ENCODE results near the gene LPP.

LPP gene

GRCh38 chr3:188573956-188574355 lies 420.0 kb downstream of the LPP start:
- no peak overlapping the region for H3K18ac ChIP-seq (ENCODE audit: low read length)
- H3K36me3 ChIP-seq (ENCODE audit: control insufficient read depth, insufficient read depth, low read length), result no peaks in the 10 kb centered on the region
- no peak overlapping the region for H2BK5ac ChIP-seq (ENCODE audit: low read length)
- no peak overlapping the region for H3K27ac ChIP-seq (ENCODE audit: low read depth, low read length)
- no peaks in the 10 kb centered on the region for H3K79me2 ChIP-seq (ENCODE audit: control insufficient read depth, insufficient read depth, low read length)
- H2AK5ac ChIP-seq (ENCODE audit: low read length), result no peak overlapping the region
- no peak overlapping the region for H4K5ac ChIP-seq (ENCODE audit: low read length)
- no peak overlapping the region for H2BK120ac ChIP-seq (ENCODE audit: low read depth, low read length)
- H2BK15ac ChIP-seq (replicated peaks; ENCODE audit: low read depth), result no peak overlapping the region
- H3K4ac ChIP-seq (ENCODE audit: low read depth, low read length), result no peak overlapping the region
- H3K9ac ChIP-seq (ENCODE audit: low read length), result no peak overlapping the region
- H3K4me3 ChIP-seq (ENCODE audit: low read length), result no peak overlapping the region
- WGBS (ENCODE audit: extremely low coverage, insufficient coverage, low lambda C conversion rate), result no CpG with 5 or more reads among the region's 3 CpGs
- H3K4me2 ChIP-seq (ENCODE audit: low read length), result no peak overlapping the region
- no peaks in the 10 kb centered on the region for H3K27me3 ChIP-seq (ENCODE audit: insufficient read depth, low read length, poor library complexity)
- no peaks in the 10 kb centered on the region for H3K4me1 ChIP-seq (ENCODE audit: control insufficient read depth, low read depth, low read length)
- H4K8ac ChIP-seq (ENCODE audit: low read depth, low read length), result no peak overlapping the region
- no peaks in the 10 kb centered on the region for H3K79me1 ChIP-seq (ENCODE audit: low read length)
- no peak for DNase-seq
- no peak overlapping the region for H3K23ac ChIP-seq (ENCODE audit: low read length)
- no peak overlapping the region for H3K56ac ChIP-seq (ENCODE audit: low read length)

DNA sequence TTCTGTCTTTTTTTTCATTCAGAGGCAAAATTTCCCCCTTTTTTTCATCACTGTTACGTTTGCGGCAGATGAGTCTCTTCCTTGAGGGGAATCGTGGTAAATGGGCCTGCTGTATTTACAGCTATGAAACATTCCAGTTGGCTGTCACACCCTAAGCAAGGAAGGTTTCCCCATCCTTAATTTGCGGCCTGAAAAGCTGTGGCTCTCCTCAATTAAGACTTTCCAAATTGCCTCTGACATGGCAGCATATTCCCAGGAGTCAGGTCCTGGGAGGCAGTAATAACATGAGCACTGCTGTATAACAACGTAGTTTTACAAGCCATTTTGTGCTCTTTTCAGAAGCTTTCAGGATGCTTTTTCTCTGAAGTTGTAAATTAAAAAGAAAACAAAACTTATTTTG lies 420.9 kb downstream of the LPP start:
- no peak for DNase-seq
- H2AK5ac ChIP-seq (ENCODE audit: low read length), result no peak overlapping the region
- no peaks in the 10 kb centered on the region for H3K4me1 ChIP-seq (ENCODE audit: control insufficient read depth, low read depth, low read length)
- H3K4ac ChIP-seq (ENCODE audit: low read depth, low read length), result no peak overlapping the region
- no peak overlapping the region for H3K4me2 ChIP-seq (ENCODE audit: low read length)
- no peak overlapping the region for H4K8ac ChIP-seq (ENCODE audit: low read depth, low read length)
- H3K79me1 ChIP-seq (ENCODE audit: low read length), result no peaks in the 10 kb centered on the region
- H3K56ac ChIP-seq (ENCODE audit: low read length), result no peak overlapping the region
- H3K4me3 ChIP-seq (ENCODE audit: low read length), result no peak overlapping the region
- H3K23ac ChIP-seq (ENCODE audit: low read length), result no peak overlapping the region
- no peak overlapping the region for H3K9ac ChIP-seq (ENCODE audit: low read length)
- no peaks in the 10 kb centered on the region for H3K27me3 ChIP-seq (ENCODE audit: insufficient read depth, low read length, poor library complexity)
- H3K27ac ChIP-seq (ENCODE audit: low read depth, low read length), result no peak overlapping the region
- no peaks in the 10 kb centered on the region for H3K36me3 ChIP-seq (ENCODE audit: control insufficient read depth, insufficient read depth, low read length)
- WGBS (ENCODE audit: extremely low coverage, insufficient coverage, low lambda C conversion rate), result no CpG with 5 or more reads among the region's 5 CpGs
- H2BK15ac ChIP-seq (replicated peaks; ENCODE audit: low read depth), result no peak overlapping the region
- H2BK5ac ChIP-seq (ENCODE audit: low read length), result no peak overlapping the region
- no peak overlapping the region for H4K5ac ChIP-seq (ENCODE audit: low read length)
- no peaks in the 10 kb centered on the region for H3K79me2 ChIP-seq (ENCODE audit: control insufficient read depth, insufficient read depth, low read length)
- H2BK120ac ChIP-seq (ENCODE audit: low read depth, low read length), result no peak overlapping the region
- H3K18ac ChIP-seq (ENCODE audit: low read length), result no peak overlapping the region

DNA sequence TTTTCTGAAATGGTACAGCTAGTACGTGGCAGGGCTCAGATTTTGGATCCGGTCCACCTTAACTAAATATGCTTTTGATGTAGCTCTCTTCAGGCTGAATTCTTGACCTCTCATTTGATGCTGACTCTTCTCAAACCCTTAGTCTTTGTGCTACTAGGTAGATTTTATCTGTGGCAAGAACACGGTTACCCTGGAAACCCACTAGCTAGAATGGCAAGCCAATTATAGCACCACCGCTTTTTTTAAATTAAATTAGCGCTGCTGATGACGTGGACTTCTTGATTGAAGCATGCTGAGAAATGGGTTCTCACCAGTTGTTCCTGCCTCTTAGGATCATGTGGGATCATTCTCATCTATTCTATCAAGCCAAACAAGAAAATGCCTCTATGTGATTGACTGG lies 421.5 kb downstream of the LPP start:
- Histone ChIP-seq H3K4me3 (ENCODE audit: low read length) (no peak overlapping the region), H2BK120ac (ENCODE audit: low read depth, low read length) (no peak overlapping the region), H3K4me2 (ENCODE audit: low read length) (no peak overlapping the region), H2BK5ac (ENCODE audit: low read length) (no peak overlapping the region), H3K23ac (ENCODE audit: low read length) (no peak overlapping the region), H2BK15ac (replicated peaks; ENCODE audit: low read depth) (no peak overlapping the region), H3K18ac (ENCODE audit: low read length) (no peak overlapping the region), H3K27me3 (ENCODE audit: insufficient read depth, low read length, poor library complexity) (no peaks in the 10 kb centered on the region), H3K27ac (ENCODE audit: low read depth, low read length) (no peak overlapping the region), H2AK5ac (ENCODE audit: low read length) (no peak overlapping the region), H3K4me1 (ENCODE audit: control insufficient read depth, low read depth, low read length) (no peaks in the 10 kb centered on the region), H3K79me2 (ENCODE audit: control insufficient read depth, insufficient read depth, low read length) (no peaks in the 10 kb centered on the region), H3K4ac (ENCODE audit: low read depth, low read length) (no peak overlapping the region), H3K9ac (ENCODE audit: low read length) (no peak overlapping the region), H4K5ac (ENCODE audit: low read length) (no peak overlapping the region), H3K36me3 (ENCODE audit: control insufficient read depth, insufficient read depth, low read length) (no peaks in the 10 kb centered on the region), H3K56ac (ENCODE audit: low read length) (no peak overlapping the region), H3K79me1 (ENCODE audit: low read length) (no peaks in the 10 kb centered on the region), H4K8ac (ENCODE audit: low read depth, low read length) (no peak overlapping the region)
- DNase-seq, result peak; percentile 18
- no CpG with 5 or more reads among the region's 6 CpGs for WGBS (ENCODE audit: extremely low coverage, insufficient coverage, low lambda C conversion rate)

GRCh38 chr3:188577539-188577938 lies 423.6 kb downstream of the LPP start:
- Histone ChIP-seq H3K79me1 (ENCODE audit: low read length) (no peaks in the 10 kb centered on the region), H3K23ac (ENCODE audit: low read length) (no peak overlapping the region), H3K27ac (ENCODE audit: low read depth, low read length) (no peak overlapping the region), H3K4me1 (ENCODE audit: control insufficient read depth, low read depth, low read length) (no peaks in the 10 kb centered on the region), H2BK15ac (replicated peaks; ENCODE audit: low read depth) (no peak overlapping the region), H4K5ac (ENCODE audit: low read length) (no peak overlapping the region), H3K4ac (ENCODE audit: low read depth, low read length) (no peak overlapping the region), H2AK5ac (ENCODE audit: low read length) (no peak overlapping the region), H3K27me3 (ENCODE audit: insufficient read depth, low read length, poor library complexity) (no peaks in the 10 kb centered on the region), H3K18ac (ENCODE audit: low read length) (no peak overlapping the region), H3K56ac (ENCODE audit: low read length) (no peak overlapping the region), H4K8ac (ENCODE audit: low read depth, low read length) (no peak overlapping the region), H2BK5ac (ENCODE audit: low read length) (no peak overlapping the region), H3K79me2 (ENCODE audit: control insufficient read depth, insufficient read depth, low read length) (no peaks in the 10 kb centered on the region), H3K36me3 (ENCODE audit: control insufficient read depth, insufficient read depth, low read length) (no peaks in the 10 kb centered on the region), H2BK120ac (ENCODE audit: low read depth, low read length) (no peak overlapping the region), H3K9ac (ENCODE audit: low read length) (no peak overlapping the region), H3K4me3 (ENCODE audit: low read length) (no peak overlapping the region), H3K4me2 (ENCODE audit: low read length) (no peak overlapping the region)
- DNase-seq, result no peak
- WGBS (ENCODE audit: extremely low coverage, insufficient coverage, low lambda C conversion rate), result no CpG with 5 or more reads among the region's 3 CpGs

DNA sequence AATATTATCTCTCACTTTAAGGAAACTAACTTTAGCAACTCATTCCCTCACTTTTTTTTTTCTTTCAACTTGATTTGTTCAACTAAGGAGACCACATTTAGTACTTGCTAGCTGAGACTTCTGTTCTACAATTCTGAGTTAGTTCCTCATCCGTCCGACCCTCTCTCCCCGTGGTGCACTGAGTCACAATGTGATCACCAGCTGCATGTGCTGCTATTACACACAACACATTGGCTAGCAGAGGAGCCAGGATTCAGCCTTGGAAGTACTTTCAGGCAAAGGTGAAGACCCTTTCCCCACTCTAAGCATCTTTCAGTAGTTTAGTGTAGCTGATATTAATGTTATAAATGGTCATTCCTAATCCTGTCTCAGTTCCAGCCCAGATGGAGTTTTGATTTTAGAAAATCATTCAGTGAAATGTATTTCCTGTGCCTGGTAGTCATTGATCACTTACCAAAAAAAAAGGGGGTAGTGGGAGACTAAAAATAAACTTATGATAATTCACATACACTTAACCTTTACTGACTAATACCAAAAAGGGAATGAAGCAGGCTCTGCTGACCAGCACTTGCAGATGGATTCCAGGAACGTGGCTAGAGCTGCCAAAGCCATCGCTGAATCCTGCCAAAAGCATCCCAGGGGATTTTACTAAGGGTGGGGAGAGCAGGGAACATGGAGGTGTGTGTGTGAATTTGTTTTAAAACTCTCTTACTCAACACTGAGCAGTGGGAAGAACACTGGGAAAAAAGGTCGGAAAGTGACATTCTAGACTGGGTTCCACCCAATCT lies 424.8 kb downstream of the LPP start:
- Histone ChIP-seq H3K27ac (ENCODE audit: low read depth, low read length) (no peak overlapping the region), H3K79me2 (ENCODE audit: control insufficient read depth, insufficient read depth, low read length) (no peaks in the 10 kb centered on the region), H3K4me3 (ENCODE audit: low read length) (no peak overlapping the region), H3K23ac (ENCODE audit: low read length) (no peak overlapping the region), H2BK120ac (ENCODE audit: low read depth, low read length) (no peak overlapping the region), H3K56ac (ENCODE audit: low read length) (no peak overlapping the region), H3K18ac (ENCODE audit: low read length) (no peak overlapping the region), H2BK5ac (ENCODE audit: low read length) (no peak overlapping the region), H3K9ac (ENCODE audit: low read length) (no peak overlapping the region), H3K4me1 (ENCODE audit: control insufficient read depth, low read depth, low read length) (peaks cover 5% of the 10 kb centered on the region), H3K4ac (ENCODE audit: low read depth, low read length) (no peak overlapping the region), H3K36me3 (ENCODE audit: control insufficient read depth, insufficient read depth, low read length) (no peaks in the 10 kb centered on the region), H2BK15ac (replicated peaks; ENCODE audit: low read depth) (no peak overlapping the region), H3K27me3 (ENCODE audit: insufficient read depth, low read length, poor library complexity) (no peaks in the 10 kb centered on the region), H2AK5ac (ENCODE audit: low read length) (no peak overlapping the region), H4K8ac (ENCODE audit: low read depth, low read length) (no peak overlapping the region), H3K4me2 (ENCODE audit: low read length) (no peak overlapping the region), H3K79me1 (ENCODE audit: low read length) (no peaks in the 10 kb centered on the region), H4K5ac (ENCODE audit: low read length) (no peak overlapping the region)
- no peak for DNase-seq
- no CpG with 5 or more reads among the region's 6 CpGs for WGBS (ENCODE audit: extremely low coverage, insufficient coverage, low lambda C conversion rate)

DNA sequence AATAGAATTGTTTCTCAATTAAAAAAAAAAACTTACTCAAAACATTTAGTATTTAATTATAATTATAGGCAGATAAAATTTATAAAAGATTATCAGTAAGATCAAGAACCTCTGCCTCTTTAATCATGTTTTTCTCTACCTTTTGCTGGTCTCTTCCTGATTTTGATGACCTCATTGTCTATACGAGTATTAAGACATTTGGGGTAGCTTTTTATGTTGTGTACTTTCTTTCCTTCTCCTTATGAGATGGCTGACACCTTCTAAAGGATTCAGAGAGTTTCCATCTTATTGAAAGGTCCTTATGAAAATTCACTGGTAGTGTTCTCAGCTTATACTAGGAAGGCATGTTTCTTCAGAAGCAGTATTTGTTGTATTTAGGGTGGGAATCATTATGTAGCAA lies 426.3 kb downstream of the LPP start:
- H3K79me2 ChIP-seq (ENCODE audit: control insufficient read depth, insufficient read depth, low read length), result no peaks in the 10 kb centered on the region
- no peak overlapping the region for H3K4ac ChIP-seq (ENCODE audit: low read depth, low read length)
- H3K9ac ChIP-seq (ENCODE audit: low read length), result no peak overlapping the region
- H3K27ac ChIP-seq (ENCODE audit: low read depth, low read length), result no peak overlapping the region
- no peak overlapping the region for H2BK15ac ChIP-seq (replicated peaks; ENCODE audit: low read depth)
- no peak overlapping the region for H3K18ac ChIP-seq (ENCODE audit: low read length)
- no CpG with 5 or more reads among the region's 1 CpG for WGBS (ENCODE audit: extremely low coverage, insufficient coverage, low lambda C conversion rate)
- H3K27me3 ChIP-seq (ENCODE audit: insufficient read depth, low read length, poor library complexity), result no peaks in the 10 kb centered on the region
- H2BK5ac ChIP-seq (ENCODE audit: low read length), result no peak overlapping the region
- no peak overlapping the region for H3K56ac ChIP-seq (ENCODE audit: low read length)
- no peak overlapping the region for H4K5ac ChIP-seq (ENCODE audit: low read length)
- no peak overlapping the region for H3K23ac ChIP-seq (ENCODE audit: low read length)
- H2AK5ac ChIP-seq (ENCODE audit: low read length), result no peak overlapping the region
- no peak overlapping the region for H3K4me3 ChIP-seq (ENCODE audit: low read length)
- no peak overlapping the region for H3K4me2 ChIP-seq (ENCODE audit: low read length)
- H3K79me1 ChIP-seq (ENCODE audit: low read length), result no peaks in the 10 kb centered on the region
- DNase-seq, result no peak
- no peaks in the 10 kb centered on the region for H3K36me3 ChIP-seq (ENCODE audit: control insufficient read depth, insufficient read depth, low read length)
- no peak overlapping the region for H4K8ac ChIP-seq (ENCODE audit: low read depth, low read length)
- peaks cover 5% of the 10 kb centered on the region for H3K4me1 ChIP-seq (ENCODE audit: control insufficient read depth, low read depth, low read length)
- no peak overlapping the region for H2BK120ac ChIP-seq (ENCODE audit: low read depth, low read length)
